GM19193 (cell line): Measurements from ENCODE around the gene AUTS2.

Experiments used
- POLR2A ChIP-seq: IDR thresholded peaks from 4 replicates; pipeline ENCODE4 v1.6.1; 2011; ENCODE audit not compliant: insufficient read depth, insufficient read length; ENCODE audit errors: extremely low read depth

AUTS2 gene

DNA sequence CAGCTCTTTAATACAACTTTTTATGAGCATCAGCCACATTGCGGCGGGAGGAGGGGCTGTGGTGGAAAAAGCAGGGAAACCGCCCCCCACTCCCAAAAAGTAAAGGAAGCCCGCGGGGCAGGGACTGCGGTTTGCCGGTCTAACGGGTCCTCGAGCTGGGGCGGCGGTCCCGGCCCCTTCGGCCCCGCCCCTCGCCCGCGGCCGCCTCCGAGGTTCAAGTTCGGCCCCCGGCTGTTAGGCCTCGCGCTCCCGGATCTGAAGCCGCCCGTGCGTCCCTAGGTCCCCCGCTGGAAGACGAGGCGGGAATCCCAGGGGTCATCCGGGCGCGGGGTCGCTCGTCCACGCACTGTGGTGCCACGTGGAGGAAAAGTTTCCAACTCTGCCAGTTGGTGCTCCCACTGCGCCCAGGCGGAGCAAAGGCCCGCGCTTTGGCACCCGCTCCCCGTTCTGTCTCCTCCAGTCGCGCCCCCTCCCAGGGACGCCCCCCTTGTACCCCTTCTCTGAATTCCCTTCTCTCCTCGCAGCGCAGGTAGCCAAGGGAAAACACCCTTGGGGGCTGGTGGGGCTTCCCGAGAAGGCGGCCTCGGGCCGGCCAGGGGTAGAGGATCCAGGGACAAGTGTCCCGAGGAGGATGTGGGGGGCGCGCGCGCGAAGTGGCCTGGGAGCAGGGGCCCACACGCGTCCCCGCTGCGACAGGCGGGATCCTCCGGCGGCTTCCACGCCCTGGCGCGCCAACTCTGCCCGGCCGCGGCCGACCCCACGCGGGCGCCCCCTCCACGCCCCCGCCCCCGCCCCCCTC, 798 bp upstream of the AUTS2 start:
- TF ChIP-seq POLR2A: no peak

DNA sequence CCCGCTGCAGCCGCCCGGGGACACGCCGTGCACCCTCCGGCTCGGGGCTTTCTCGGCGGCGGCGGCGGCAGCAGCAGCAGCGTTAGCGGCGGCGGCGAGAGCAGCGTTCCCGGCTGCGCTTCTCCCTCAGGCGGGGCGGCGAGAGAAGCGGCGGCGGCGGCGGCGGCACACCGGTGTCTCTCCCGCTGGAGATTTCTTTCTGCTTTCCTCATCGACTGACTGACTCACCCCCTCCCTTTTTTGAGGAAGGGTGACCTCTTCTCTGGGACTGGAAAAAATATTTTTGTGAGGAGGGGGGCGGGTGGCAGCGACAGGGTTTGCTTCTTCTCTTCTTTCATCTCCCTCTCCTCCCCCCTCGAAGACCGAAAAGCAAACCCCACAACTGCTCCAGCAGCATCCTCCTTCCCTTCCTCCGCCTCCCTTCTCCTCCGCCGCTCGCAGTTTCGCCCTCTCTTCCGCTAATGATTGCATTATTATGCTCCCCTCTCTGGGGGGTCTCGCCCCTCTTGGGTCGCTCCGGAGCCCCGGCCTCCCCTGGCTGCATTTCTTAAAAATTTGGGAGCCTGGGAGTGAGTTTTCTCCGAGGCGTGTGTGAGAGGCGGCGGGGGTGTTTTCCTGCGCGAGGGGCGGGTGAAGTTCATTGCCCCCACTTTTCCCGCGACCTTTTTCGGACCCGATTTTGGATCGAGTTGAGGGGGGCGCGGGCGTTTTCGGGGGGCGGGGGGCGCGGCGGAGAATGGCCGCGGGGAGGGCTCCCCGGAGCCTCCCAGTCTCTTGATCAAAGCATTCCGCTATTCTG, 411 bp downstream of the AUTS2 start:
- no peak for TF ChIP-seq POLR2A

- TF ChIP-seq POLR2A: no peak
Observed at GRCh38 chr7:69599286-69599954, 1.1 kb downstream of the AUTS2 start.

DNA sequence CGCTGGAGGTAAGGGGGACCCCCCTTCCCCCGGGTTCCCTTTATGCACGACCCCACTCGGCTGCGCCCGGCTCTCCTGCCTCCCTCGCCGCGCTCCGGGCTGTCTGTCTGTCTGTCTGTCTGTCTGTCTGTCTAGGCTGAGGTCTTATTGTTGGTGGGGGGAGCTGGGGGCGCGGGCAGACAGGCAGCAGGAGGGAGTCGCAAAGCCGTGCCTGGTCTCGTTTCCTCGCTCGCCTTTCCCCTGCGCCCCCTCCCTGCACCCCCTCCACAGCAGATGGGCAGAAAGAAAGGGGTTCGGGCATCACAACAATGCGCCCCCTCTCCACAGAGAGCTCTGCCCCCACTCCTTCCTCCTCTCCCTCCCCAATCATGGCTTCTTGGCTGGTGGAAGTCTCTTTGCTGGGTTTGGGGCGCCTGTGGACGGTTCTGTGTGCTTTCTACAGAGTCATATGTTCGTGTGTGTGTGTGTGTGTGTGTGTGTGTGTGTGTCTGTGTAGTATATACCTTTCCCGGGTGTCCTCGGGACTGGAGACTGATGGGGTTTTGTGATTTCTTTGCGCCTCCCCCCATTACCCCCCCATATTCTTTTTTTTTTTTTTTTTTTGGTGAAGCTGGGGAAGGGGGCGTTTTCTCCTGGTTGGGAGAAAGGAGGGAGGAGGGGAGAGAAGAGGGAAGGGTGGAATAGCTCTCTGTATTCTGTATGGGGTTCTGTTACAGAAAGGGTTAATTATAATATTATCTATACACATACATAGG, 1.9 kb downstream of the AUTS2 start:
- no peak for TF ChIP-seq POLR2A

GRCh38 chr7:69600710-69601519, 2.6 kb downstream of the AUTS2 start:
- TF ChIP-seq POLR2A: no peak

DNA sequence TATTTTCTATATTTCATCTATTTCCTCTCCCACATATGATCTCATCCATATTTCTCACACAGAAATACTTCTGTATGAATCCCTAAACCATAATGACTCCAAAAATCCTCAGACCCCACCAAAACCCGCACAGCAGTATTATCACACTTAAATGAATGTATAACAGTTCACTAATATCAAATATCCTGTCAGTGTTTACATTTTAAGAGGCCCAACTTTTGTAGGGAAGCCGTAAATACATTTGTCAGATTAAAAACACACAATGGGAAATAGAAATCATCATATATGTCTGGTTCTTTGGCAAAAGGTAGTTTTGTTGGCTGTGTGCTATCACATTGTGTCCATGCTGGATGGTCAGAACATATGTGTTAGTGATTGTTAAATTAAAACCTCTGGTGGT, 4.2 kb downstream of the AUTS2 start:
- no peak for TF ChIP-seq POLR2A

DNA sequence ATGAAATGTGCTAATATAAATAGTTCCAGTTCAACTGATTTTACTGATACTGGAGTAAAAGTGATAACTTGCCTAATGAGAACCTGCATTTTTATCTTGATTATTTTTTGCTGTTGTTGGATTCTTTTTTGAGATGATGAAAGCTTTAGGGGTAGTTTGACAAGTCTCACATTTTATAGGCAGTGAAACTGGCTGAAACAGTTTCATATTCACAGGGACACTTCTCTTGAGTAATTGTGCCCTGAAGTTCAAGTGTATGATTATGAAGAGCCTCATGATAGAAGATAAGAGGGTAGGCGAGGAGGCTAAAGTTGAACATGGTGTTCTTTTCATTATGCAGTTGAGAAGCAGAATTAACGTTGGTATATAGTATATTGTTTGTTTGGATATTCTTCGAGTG, 5.1 kb downstream of the AUTS2 start:
- no peak for TF ChIP-seq POLR2A

GRCh38 chr7:69603937-69604494, 5.7 kb downstream of the AUTS2 start:
- no peak for TF ChIP-seq POLR2A

- TF ChIP-seq POLR2A: no peak
Observed at GRCh38 chr7:69605070-69605469, 6.8 kb downstream of the AUTS2 start.

- no peak for TF ChIP-seq POLR2A
Observed at GRCh38 chr7:69605546-69605945, 7.3 kb downstream of the AUTS2 start.

DNA sequence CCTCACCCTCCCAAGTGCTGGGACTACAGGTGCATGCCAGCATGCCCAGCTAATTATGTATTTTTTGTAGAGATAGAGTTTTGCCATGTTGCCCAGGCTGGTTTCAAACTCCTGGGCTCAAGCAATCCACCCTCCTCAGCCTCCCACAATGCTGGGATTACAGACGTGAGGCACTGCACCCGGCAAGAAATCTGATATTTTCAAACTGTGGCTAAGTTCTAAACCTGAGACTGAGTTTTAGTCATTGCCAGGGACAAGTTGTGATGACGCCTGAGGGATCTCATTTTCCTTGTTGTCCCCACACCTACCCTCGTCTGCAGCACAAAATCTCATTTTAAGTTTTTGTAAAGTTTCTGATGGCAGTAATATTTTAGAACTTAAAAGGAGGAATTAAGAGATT, 9.8 kb downstream of the AUTS2 start:
- TF ChIP-seq POLR2A: no peak

GRCh38 chr7:69608878-69609277, 10.6 kb downstream of the AUTS2 start:
- no peak for TF ChIP-seq POLR2A

DNA sequence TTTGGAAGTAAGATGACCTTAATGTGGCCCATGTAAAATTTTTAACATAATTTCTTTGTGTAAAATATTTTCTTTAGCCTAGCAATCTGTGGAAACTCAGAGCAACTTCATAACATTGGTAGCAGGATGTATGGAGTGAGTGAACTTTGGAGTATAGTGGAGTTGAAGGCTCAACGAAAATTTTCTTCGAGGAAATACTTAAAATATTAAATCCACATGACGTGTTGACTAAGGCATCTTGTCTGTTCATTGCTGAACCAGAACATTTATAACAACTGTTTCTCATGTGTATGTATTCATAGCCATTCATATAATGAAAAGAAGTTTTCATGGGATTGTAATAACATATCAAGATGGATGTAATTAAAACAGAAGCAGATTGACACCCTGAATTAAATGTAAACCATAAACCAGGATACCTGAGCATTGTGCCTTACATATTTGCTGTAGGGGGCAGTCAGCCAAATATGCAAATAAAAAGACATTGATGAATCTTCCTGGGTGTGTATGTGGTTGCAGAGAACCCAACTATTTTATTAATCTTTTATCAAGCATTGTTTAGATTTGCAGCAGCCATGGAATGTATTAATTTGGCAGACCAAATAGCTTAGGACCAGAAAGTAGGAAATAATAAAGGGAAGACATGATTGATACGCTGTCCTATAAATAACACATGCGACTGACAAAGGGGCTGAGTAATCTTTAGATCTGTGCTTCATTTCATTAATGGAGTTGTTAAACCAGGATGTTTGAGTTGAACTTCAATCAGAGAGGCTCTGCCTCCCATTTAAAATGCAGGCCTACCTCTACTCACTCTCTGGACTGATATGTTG, 11.5 kb downstream of the AUTS2 start:
- TF ChIP-seq POLR2A: no peak
